B cell (primary cell): ENCODE results near the gene GNAS.

ENCODE experiments used
- EZH2 ChIP-seq: IDR thresholded peaks from 2 replicates; pipeline ENCODE4 v1.6.1; 2012; ENCODE audit warnings: borderline replicate concordance, low read depth, mild to moderate bottlenecking, moderate library complexity, low read length; ENCODE audit not compliant: insufficient read depth, poor library complexity, severe bottlenecking
- TF ChIP-seq, protein P1 (sequence below): fragments of 200-600 bp; IDR thresholded peaks from one replicate; pipeline ENCODE4 v1.8.0; 2022; ENCODE audit warnings: antibody characterized with exemption, mild to moderate bottlenecking

GRCh38 chr20:58875541-58876134, 23.1 kb downstream of the GNAS start:
- TF ChIP-seq, protein P1, sequence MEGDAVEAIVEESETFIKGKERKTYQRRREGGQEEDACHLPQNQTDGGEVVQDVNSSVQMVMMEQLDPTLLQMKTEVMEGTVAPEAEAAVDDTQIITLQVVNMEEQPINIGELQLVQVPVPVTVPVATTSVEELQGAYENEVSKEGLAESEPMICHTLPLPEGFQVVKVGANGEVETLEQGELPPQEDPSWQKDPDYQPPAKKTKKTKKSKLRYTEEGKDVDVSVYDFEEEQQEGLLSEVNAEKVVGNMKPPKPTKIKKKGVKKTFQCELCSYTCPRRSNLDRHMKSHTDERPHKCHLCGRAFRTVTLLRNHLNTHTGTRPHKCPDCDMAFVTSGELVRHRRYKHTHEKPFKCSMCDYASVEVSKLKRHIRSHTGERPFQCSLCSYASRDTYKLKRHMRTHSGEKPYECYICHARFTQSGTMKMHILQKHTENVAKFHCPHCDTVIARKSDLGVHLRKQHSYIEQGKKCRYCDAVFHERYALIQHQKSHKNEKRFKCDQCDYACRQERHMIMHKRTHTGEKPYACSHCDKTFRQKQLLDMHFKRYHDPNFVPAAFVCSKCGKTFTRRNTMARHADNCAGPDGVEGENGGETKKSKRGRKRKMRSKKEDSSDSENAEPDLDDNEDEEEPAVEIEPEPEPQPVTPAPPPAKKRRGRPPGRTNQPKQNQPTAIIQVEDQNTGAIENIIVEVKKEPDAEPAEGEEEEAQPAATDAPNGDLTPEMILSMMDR: no peak
- TF ChIP-seq EZH2: no peak
